HG02981 (cell line): ENCODE data around the gene CNTNAP2.

Source experiments
- ATAC-seq: cut with Tn5 transposase; IDR thresholded peaks from one replicate; pipeline ENCODE4 v1.9.1; 2021; ENCODE audit warnings: mild to moderate bottlenecking, moderate library complexity; ENCODE audit not compliant: unreplicated experiment

CNTNAP2 gene

GRCh38 chr7:147183276-147183675 is 1066.7 kb downstream of the CNTNAP2 start:
- no peak for ATAC-seq

- ATAC-seq = no peak
Measured at GRCh38 chr7:147188467-147188866, 1071.9 kb downstream of the CNTNAP2 start.

- no peak for ATAC-seq
Measured at GRCh38 chr7:147193476-147193875, 1076.9 kb downstream of the CNTNAP2 start.

GRCh38 chr7:147196481-147196880 is 1079.9 kb downstream of the CNTNAP2 start:
- no peak for ATAC-seq

GRCh38 chr7:147197006-147197405 is 1080.4 kb downstream of the CNTNAP2 start:
- no peak for ATAC-seq

GRCh38 chr7:147199868-147200267 is 1083.3 kb downstream of the CNTNAP2 start:
- no peak for ATAC-seq

- no peak for ATAC-seq
Measured at GRCh38 chr7:147207988-147208387, 1091.4 kb downstream of the CNTNAP2 start.

GRCh38 chr7:147231275-147231674 is 1114.7 kb downstream of the CNTNAP2 start:
- ATAC-seq = no peak

- ATAC-seq = no peak
Measured at GRCh38 chr7:147235645-147236382, 1119.2 kb downstream of the CNTNAP2 start.

- no peak for ATAC-seq
Measured at GRCh38 chr7:147240468-147240867, 1123.9 kb downstream of the CNTNAP2 start.

GRCh38 chr7:147245274-147245673 is 1128.7 kb downstream of the CNTNAP2 start:
- ATAC-seq = peak; percentile 81

GRCh38 chr7:147249956-147250355 is 1133.4 kb downstream of the CNTNAP2 start:
- ATAC-seq = no peak

GRCh38 chr7:147251751-147252325 is 1135.2 kb downstream of the CNTNAP2 start:
- ATAC-seq = no peak

GRCh38 chr7:147261693-147262092 is 1145.1 kb downstream of the CNTNAP2 start:
- no peak for ATAC-seq

GRCh38 chr7:147265528-147265927 is 1148.9 kb downstream of the CNTNAP2 start:
- no peak for ATAC-seq

- ATAC-seq = no peak
Measured at GRCh38 chr7:147276106-147276505, 1159.5 kb downstream of the CNTNAP2 start.

- no peak for ATAC-seq
Measured at GRCh38 chr7:147276783-147277370, 1160.3 kb downstream of the CNTNAP2 start.

GRCh38 chr7:147279514-147279913 is 1162.9 kb downstream of the CNTNAP2 start:
- no peak for ATAC-seq

- ATAC-seq = no peak
Measured at GRCh38 chr7:147279964-147280374, 1163.4 kb downstream of the CNTNAP2 start.

GRCh38 chr7:147282204-147282603 is 1165.6 kb downstream of the CNTNAP2 start:
- no peak for ATAC-seq

- ATAC-seq = no peak
Measured at GRCh38 chr7:147296201-147296600, 1179.6 kb downstream of the CNTNAP2 start.

GRCh38 chr7:147296986-147297385 is 1180.4 kb downstream of the CNTNAP2 start:
- no peak for ATAC-seq
